Mesenchymal stem cell (in vitro differentiated cells and primary cell): ENCODE measurements around the gene BSPRY.

Experiments
- DNase-seq: peaks from one replicate; pipeline ENCODE4 v3.0.0-alpha.2; 2013
- H2AFZ ChIP-seq: one replicate; pipeline ENCODE4 v1.6.1; 2013; ENCODE audit warnings: low read depth, mild to moderate bottlenecking, control low read depth, inconsistent platforms, low read length, moderate library complexity
- H2AK5ac ChIP-seq: 2 replicates; pipeline ENCODE4 v1.6.1; 2013; ENCODE audit warnings: low read length, moderate library complexity, mild to moderate bottlenecking, inconsistent platforms; ENCODE audit not compliant: severe bottlenecking
- H2BK120ac ChIP-seq: one replicate; pipeline ENCODE4 v1.6.1; 2013; ENCODE audit warnings: low read depth, mild to moderate bottlenecking, inconsistent platforms, low read length, moderate library complexity
- H2BK12ac ChIP-seq, 2 experiments: one replicate each; pipeline ENCODE4 v1.6.1; 2013; ENCODE audit warnings: inconsistent platforms in 2 of 2, low read length in 2 of 2, mild to moderate bottlenecking in 2 of 2, moderate library complexity in 2 of 2, control low read depth in 1 of 2
- H2BK15ac ChIP-seq: one replicate; pipeline ENCODE4 v1.6.1; 2013; ENCODE audit warnings: mild to moderate bottlenecking, low read depth, inconsistent platforms; ENCODE audit not compliant: poor library complexity, severe bottlenecking
- H2BK5ac ChIP-seq: 2 replicates; pipeline ENCODE4 v1.6.1; 2013; ENCODE audit warnings: low read depth, mild to moderate bottlenecking, low read length, control low read depth, inconsistent platforms; ENCODE audit not compliant: poor library complexity, severe bottlenecking
- H3K14ac ChIP-seq, 2 experiments: one replicate each; pipeline ENCODE4 v1.6.1; 2013; ENCODE audit warnings: inconsistent platforms in 2 of 2, low read length in 2 of 2, control low read depth in 1 of 2, mild to moderate bottlenecking in 1 of 2, moderate library complexity in 1 of 2
- H3K18ac ChIP-seq, 2 experiments: one replicate each; pipeline ENCODE4 v1.6.1; 2013; ENCODE audit warnings: inconsistent platforms in 2 of 2, low read length in 2 of 2, control low read depth in 1 of 2, low read depth in 1 of 2, mild to moderate bottlenecking in 1 of 2
- H3K23ac ChIP-seq, 2 experiments: one replicate each; pipeline ENCODE4 v1.6.1; 2013; ENCODE audit warnings: inconsistent platforms in 2 of 2, low read length in 2 of 2, mild to moderate bottlenecking in 2 of 2, moderate library complexity in 2 of 2, control low read depth in 1 of 2
- H3K27ac ChIP-seq: 2 replicates; pipeline ENCODE4 v1.5.1; 2013; ENCODE audit warnings: mild to moderate bottlenecking, moderate library complexity, low read length, control low read depth, inconsistent platforms; ENCODE audit not compliant: poor library complexity, severe bottlenecking
- H3K27me3 ChIP-seq, 2 experiments: 2 replicates each; pipeline versions ENCODE4 v1.6.1 to v1.7.0; 2013; ENCODE audit warnings: low read length in 2 of 2, mild to moderate bottlenecking in 2 of 2, moderate library complexity in 2 of 2, control low read depth in 1 of 2, inconsistent platforms in 1 of 2; ENCODE audit not compliant: control insufficient read depth in 1 of 2, insufficient read depth in 1 of 2
- H3K36me3 ChIP-seq, 2 experiments: 2 replicates each; pipeline versions ENCODE4 v1.6.1 to v1.7.0; 2013; ENCODE audit warnings: low read length in 2 of 2, control low read depth in 1 of 2, inconsistent platforms in 1 of 2, low read depth in 1 of 2, mild to moderate bottlenecking in 1 of 2; ENCODE audit not compliant: insufficient read depth in 2 of 2, control insufficient read depth in 1 of 2
- H3K4ac ChIP-seq, 2 experiments: one replicate each; pipeline ENCODE4 v1.6.1; 2013; ENCODE audit warnings: inconsistent platforms in 2 of 2, low read length in 2 of 2, mild to moderate bottlenecking in 2 of 2, moderate library complexity in 2 of 2, control low read depth in 1 of 2, low read depth in 1 of 2
- H3K4me1 ChIP-seq: 2 replicates; pipeline ENCODE4 v1.6.1; 2013; ENCODE audit warnings: low read depth, low read length, control low read depth; ENCODE audit not compliant: control insufficient read depth, insufficient read depth
- H3K4me2 ChIP-seq: 2 replicates; pipeline ENCODE4 v1.6.1; 2013; ENCODE audit warnings: low read length, mild to moderate bottlenecking, inconsistent platforms; ENCODE audit not compliant: poor library complexity, severe bottlenecking
- H3K4me3 ChIP-seq, 2 experiments: 2 replicates each; pipeline versions ENCODE4 v1.5.1 to v1.7.0; 2013; ENCODE audit warnings: low read length in 2 of 2, mild to moderate bottlenecking in 2 of 2, control low read depth in 1 of 2, low read depth in 1 of 2; ENCODE audit not compliant: insufficient read depth in 1 of 2
- H3K79me1 ChIP-seq: replicated peaks from 2 replicates; pipeline ENCODE4 v1.6.1; 2013; ENCODE audit warnings: mild to moderate bottlenecking, control low read depth, low read length, inconsistent platforms; ENCODE audit not compliant: poor library complexity, severe bottlenecking
- H3K9ac ChIP-seq: 2 replicates; pipeline ENCODE4 v1.7.0; 2013; ENCODE audit warnings: mild to moderate bottlenecking, low read length, moderate library complexity
- H3K9me3 ChIP-seq: 2 replicates; pipeline ENCODE4 v1.7.0; 2013; ENCODE audit warnings: mild to moderate bottlenecking, low read length; ENCODE audit not compliant: control insufficient read depth
- H4K8ac ChIP-seq: one replicate; pipeline ENCODE4 v1.6.1; 2013; ENCODE audit warnings: inconsistent platforms, mild to moderate bottlenecking, low read length, moderate library complexity
- H4K91ac ChIP-seq: one replicate; pipeline ENCODE4 v1.6.1; 2013; ENCODE audit warnings: mild to moderate bottlenecking, low read length, inconsistent platforms
- WGBS: methylation state at CpG from one replicate; pipeline ENCODE4 v1.1.7; 2013; ENCODE audit warnings: mixed read lengths; 5-methylcytosine and 5-hydroxymethylcytosine counted together

BSPRY gene

GRCh38 chr9:113416149-113416721, 66.9 kb downstream of the BSPRY start:
- Histone ChIP-seq H3K79me1 (no peaks in the 10 kb centered on the region), H4K8ac (peak overlapping the region; percentile 89), H2BK5ac (no peak overlapping the region), H3K4me3 (no peak overlapping the region), H3K4ac (no peak overlapping the region), H3K36me3 (no peaks in the 10 kb centered on the region), H3K14ac (no peak overlapping the region), H2BK120ac (no peak overlapping the region), H2AK5ac (no peak overlapping the region), H2BK15ac (no peak overlapping the region), H3K27ac (no peak overlapping the region), H3K9ac (no peak overlapping the region), H3K4me1 (peaks cover 3% of the 10 kb centered on the region), H3K9me3 (no peaks in the 10 kb centered on the region), H3K23ac (no peak overlapping the region), H3K4me2 (no peak overlapping the region), H3K27me3 (no peaks in the 10 kb centered on the region), H2BK12ac (no peak overlapping the region), H3K18ac (no peak overlapping the region), H4K91ac (no peak overlapping the region), H2AFZ (no peak overlapping the region)
- DNase-seq: no peak
- 83% methylated on average over 3 of the region's 3 CpGs for WGBS

DNA sequence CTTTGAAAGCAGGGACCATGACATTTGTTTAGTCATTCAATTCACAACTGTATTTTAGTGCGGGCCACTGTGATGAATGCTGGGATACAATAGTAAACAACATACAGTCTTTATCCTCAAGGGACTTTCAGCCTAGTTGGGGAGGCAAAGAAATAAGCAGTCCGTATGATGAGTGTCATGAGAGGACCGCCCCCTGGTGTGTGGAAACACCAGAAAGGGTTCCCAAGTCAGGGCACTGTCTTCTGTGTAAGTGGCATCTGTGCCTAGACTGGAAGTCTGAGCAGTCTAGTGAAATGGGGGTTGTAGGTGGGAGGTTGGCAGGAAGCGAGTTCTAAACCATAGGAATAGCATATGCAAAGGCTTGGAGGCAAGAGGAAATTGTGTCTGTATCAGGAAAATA, 68.0 kb downstream of the BSPRY start:
- no peak overlapping the region for H3K4me2 ChIP-seq
- no peak overlapping the region for H2BK15ac ChIP-seq
- peak overlapping the region in 1 of 2 experiments; percentile 27 for H3K4ac ChIP-seq
- no peak overlapping the region for H3K14ac ChIP-seq
- H3K23ac ChIP-seq: no peak overlapping the region
- no peaks in the 10 kb centered on the region for H3K27me3 ChIP-seq
- H3K27ac ChIP-seq: no peak overlapping the region
- no peak overlapping the region for H3K4me3 ChIP-seq
- no peak overlapping the region for H2BK5ac ChIP-seq
- DNase-seq: peak; percentile 33
- no peaks in the 10 kb centered on the region for H3K36me3 ChIP-seq
- H2AK5ac ChIP-seq: no peak overlapping the region
- H4K8ac ChIP-seq: peak overlapping the region; percentile 7
- peak overlapping the region; percentile 72 for H4K91ac ChIP-seq
- H3K79me1 ChIP-seq: no peaks in the 10 kb centered on the region
- no peak overlapping the region for H2BK12ac ChIP-seq
- H3K4me1 ChIP-seq: no peaks in the 10 kb centered on the region
- H3K9me3 ChIP-seq: no peaks in the 10 kb centered on the region
- no peak overlapping the region for H3K18ac ChIP-seq
- no peak overlapping the region for H3K9ac ChIP-seq
- H2BK120ac ChIP-seq: no peak overlapping the region
- H2AFZ ChIP-seq: no peak overlapping the region
- WGBS: 66% methylated on average over 3 of the region's 4 CpGs
